Uterus (tissue), 4 donors: ENCODE data around the gene TAF1B. TPM values are rescaled to one million over a fixed set of nuclear protein-coding genes. Genes with fewer than 3 reads are reported as not detected.

ENCODE experiments used
- DNase-seq, 2 donors: peaks; one replicate each; pipeline ENCODE4 v3.0.0-alpha.2; 2019 to 2020
- H3K27ac ChIP-seq, 2 donors: fragments of 200-600 bp; sonication (generic); 1 replicate in 1 of 2; 2 replicates in 1 of 2; pipeline ENCODE4 v1.5.1; 2016 to 2018
- H3K27me3 ChIP-seq, 2 donors: fragments of 200-600 bp; sonication (generic); one replicate each; pipeline ENCODE4 v1.5.1; 2018 to 2019; ENCODE audit warnings: control low read depth in 1 of 2
- H3K36me3 ChIP-seq, 2 donors: fragments of 200-600 bp; sonication (generic); one replicate each; pipeline ENCODE4 v1.5.1; 2019; ENCODE audit warnings: control low read depth in 1 of 2
- H3K4me1 ChIP-seq, 2 donors: fragments of 200-600 bp; sonication (generic); one replicate each; pipeline ENCODE4 v1.5.1; 2018 to 2019; ENCODE audit warnings: control low read depth in 1 of 2
- H3K4me3 ChIP-seq, 2 donors: fragments of 200-600 bp; sonication (generic); 1 replicate in 1 of 2; 2 replicates in 1 of 2; pipeline ENCODE4 v1.5.1; 2018 to 2019; ENCODE audit warnings: mild to moderate bottlenecking in 1 of 2
- H3K9me3 ChIP-seq, 2 donors: fragments of 200-600 bp; sonication (generic); one replicate each; pipeline ENCODE4 v1.5.1; 2019; ENCODE audit warnings: control low read depth in 1 of 2
- POLR2A ChIP-seq, 2 donors: fragments of 450-650 bp; IDR thresholded peaks; one replicate each; pipeline ENCODE4 v1.6.1; 2016; ENCODE audit warnings: antibody characterized with exemption in 2 of 2, mild to moderate bottlenecking in 1 of 2, moderate library complexity in 1 of 2
- intact Hi-C: fragments of 100-400 bp; cut with DNase I; formaldehyde crosslinking; loops from one replicate; pipeline ENCODE4 v1.15.1; 2023; ENCODE audit warnings: low total_unique reads
- total RNA-seq, 4 donors: library from RNA; depleted of rRNA in 3 of 4; stranded (reverse); fragments of >200 nt in 3 of 4; gene quantifications; one replicate each; pipeline versions ENCODE4 v1.1.0 to v1.2.4, GENCODE V29; 2014 to 2023
- TF ChIP-seq, protein P1 (sequence below), 4 experiments: fragments of 200-600 bp in 2 of 4; fragments of 450-650 bp in 2 of 4; sonication (generic) in 2 of 4; IDR thresholded peaks; one replicate each; pipeline ENCODE4 v1.5.1; 2016 to 2019; ENCODE audit warnings: antibody characterized with exemption in 4 of 4, mild to moderate bottlenecking in 2 of 4, moderate library complexity in 1 of 4
- donor health status: DM: yes; HTN: yes; CAD: no.

TAF1B gene
- total RNA-seq, 4 donors from 2014 or later: 5.1 to 53.6 (median 19.0) TPM

DNA sequence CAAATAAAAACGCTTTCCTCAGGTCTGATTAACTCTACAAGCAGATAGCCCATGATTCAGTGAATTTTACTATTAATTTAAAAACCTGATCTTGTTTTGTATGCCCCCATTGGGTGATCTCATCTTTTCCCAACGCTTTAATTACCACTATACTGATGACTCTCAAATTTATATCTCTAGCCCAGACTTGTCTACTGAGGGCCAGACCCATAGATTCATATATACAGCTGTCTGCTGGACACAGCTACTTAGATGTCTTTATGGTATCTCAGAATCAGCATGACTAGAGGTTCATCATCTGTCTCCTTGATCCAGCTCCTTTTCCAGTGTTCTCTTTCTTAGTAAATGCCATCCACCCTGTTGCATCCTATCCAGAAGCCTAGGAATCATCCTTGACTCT, 33.8 kb downstream of the TAF1B start:
- TF ChIP-seq, protein P1, sequence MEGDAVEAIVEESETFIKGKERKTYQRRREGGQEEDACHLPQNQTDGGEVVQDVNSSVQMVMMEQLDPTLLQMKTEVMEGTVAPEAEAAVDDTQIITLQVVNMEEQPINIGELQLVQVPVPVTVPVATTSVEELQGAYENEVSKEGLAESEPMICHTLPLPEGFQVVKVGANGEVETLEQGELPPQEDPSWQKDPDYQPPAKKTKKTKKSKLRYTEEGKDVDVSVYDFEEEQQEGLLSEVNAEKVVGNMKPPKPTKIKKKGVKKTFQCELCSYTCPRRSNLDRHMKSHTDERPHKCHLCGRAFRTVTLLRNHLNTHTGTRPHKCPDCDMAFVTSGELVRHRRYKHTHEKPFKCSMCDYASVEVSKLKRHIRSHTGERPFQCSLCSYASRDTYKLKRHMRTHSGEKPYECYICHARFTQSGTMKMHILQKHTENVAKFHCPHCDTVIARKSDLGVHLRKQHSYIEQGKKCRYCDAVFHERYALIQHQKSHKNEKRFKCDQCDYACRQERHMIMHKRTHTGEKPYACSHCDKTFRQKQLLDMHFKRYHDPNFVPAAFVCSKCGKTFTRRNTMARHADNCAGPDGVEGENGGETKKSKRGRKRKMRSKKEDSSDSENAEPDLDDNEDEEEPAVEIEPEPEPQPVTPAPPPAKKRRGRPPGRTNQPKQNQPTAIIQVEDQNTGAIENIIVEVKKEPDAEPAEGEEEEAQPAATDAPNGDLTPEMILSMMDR (IDR thresholded peaks at IDR 0.05): no peak
- no peak for TF ChIP-seq POLR2A (IDR thresholded peaks at IDR 0.05)
- Histone ChIP-seq H3K4me1 (no peaks in the 10 kb centered on the region), H3K27ac (no peak overlapping the region), H3K9me3 (no peaks in the 10 kb centered on the region), H3K36me3 (peaks cover 0 to 2% of the 10 kb centered on the region in 2 donors), H3K4me3 (no peak overlapping the region), H3K27me3 (no peaks in the 10 kb centered on the region)
- intact Hi-C loops: no loop called here
- DNase-seq: no peak

GRCh38 chr2:9877726-9878125, 34.5 kb downstream of the TAF1B start:
- DNase-seq: no peak
- Histone ChIP-seq H3K9me3 (no peaks in the 10 kb centered on the region), H3K4me3 (no peak overlapping the region), H3K27me3 (no peaks in the 10 kb centered on the region), H3K4me1 (no peaks in the 10 kb centered on the region), H3K27ac (no peak overlapping the region), H3K36me3 (peaks cover 0 to 2% of the 10 kb centered on the region in 2 donors)
- TF ChIP-seq, protein P1 (IDR thresholded peaks at IDR 0.05): no peak
- no peak for TF ChIP-seq POLR2A (IDR thresholded peaks at IDR 0.05)
- intact Hi-C loops: no loop called here

GRCh38 chr2:9879455-9880194, 36.4 kb downstream of the TAF1B start:
- peaks cover 0 to 2% of the 10 kb centered on the region in 2 donors for H3K36me3 ChIP-seq
- no peaks in the 10 kb centered on the region for H3K4me1 ChIP-seq
- no peak overlapping the region for H3K27ac ChIP-seq
- no peaks in the 10 kb centered on the region for H3K27me3 ChIP-seq
- no peak for TF ChIP-seq POLR2A (IDR thresholded peaks at IDR 0.05)
- TF ChIP-seq, protein P1 (IDR thresholded peaks at IDR 0.05): no peak
- no peaks in the 10 kb centered on the region for H3K9me3 ChIP-seq
- intact Hi-C loops: no loop called here
- DNase-seq: no peak
- H3K4me3 ChIP-seq: no peak overlapping the region

GRCh38 chr2:9883897-9884296, 40.6 kb downstream of the TAF1B start:
- Histone ChIP-seq H3K9me3 (peaks cover 0 to 6% of the 10 kb centered on the region in 2 donors), H3K27ac (no peak overlapping the region), H3K4me3 (no peak overlapping the region), H3K4me1 (no peaks in the 10 kb centered on the region), H3K36me3 (no peaks in the 10 kb centered on the region), H3K27me3 (no peaks in the 10 kb centered on the region)
- TF ChIP-seq, protein P1 (IDR thresholded peaks at IDR 0.05): no peak
- no peak for TF ChIP-seq POLR2A (IDR thresholded peaks at IDR 0.05)
- DNase-seq: no peak
- intact Hi-C loops: no loop called here

DNA sequence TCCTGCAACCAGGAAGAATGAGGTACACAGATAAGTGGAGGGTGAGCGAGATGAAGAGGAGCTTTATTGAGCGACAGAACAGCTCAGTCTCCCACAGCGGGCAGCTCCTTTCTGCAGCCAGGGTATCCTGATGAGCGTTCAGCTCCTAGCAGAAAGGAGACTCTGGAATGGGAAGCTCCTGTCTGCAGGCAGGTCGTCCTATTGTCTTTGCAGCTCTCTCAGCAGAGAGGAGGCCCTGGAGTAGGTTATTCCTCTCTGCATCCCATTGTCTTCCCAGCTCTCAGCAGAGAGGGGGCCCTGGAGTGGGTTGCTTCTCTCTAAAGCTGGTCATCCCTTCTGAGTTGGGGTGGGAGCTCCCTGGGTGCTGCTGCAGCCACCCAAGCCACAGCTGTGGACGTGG, 41.2 kb downstream of the TAF1B start:
- no peaks in the 10 kb centered on the region for H3K36me3 ChIP-seq

More for the DNA sequence above, 41.2 kb downstream of the TAF1B start:
- Histone ChIP-seq H3K4me1 (no peaks in the 10 kb centered on the region), H3K4me3 (no peak overlapping the region), H3K27ac (no peak overlapping the region), H3K27me3 (no peaks in the 10 kb centered on the region), H3K9me3 (peaks cover 0 to 6% of the 10 kb centered on the region in 2 donors)
- no peak for DNase-seq
- TF ChIP-seq, protein P1 (IDR thresholded peaks at IDR 0.05): no peak
- no peak for TF ChIP-seq POLR2A (IDR thresholded peaks at IDR 0.05)
- intact Hi-C loops: no loop called here
